Measurements from ENCODE around the gene USH2A. TPM values are rescaled to one million over a fixed set of nuclear protein-coding genes. Genes with fewer than 3 reads are reported as not detected.

USH2A gene
- total RNA-seq, 1 donor from 2014 or later: not detected

DNA sequence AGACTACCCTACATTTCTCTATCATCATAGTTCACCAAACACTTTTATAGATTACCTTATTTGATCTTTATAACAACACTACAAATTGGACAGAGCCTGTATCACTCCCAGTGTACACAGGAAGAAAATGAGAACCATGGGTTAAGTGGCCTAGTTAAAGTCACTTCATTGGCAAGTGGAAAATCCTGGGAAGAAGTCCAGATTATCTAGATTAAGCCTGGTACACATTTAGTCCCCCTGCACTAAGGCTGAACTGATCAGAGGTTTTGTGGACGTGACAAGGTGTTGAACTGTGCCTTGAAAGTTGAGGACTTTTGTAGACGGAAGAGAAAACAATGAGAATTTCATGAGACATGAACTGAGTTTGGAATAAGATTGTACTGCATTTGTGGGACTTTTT, 7.5 kb upstream of the USH2A start:
- H3K27ac Mint-ChIP-seq (ENCODE audit: unreplicated experiment): no peak overlapping the region
- H3K27me3 Mint-ChIP-seq (ENCODE audit: unreplicated experiment): peaks cover 39% of the 10 kb centered on the region
- H3K4me1 Mint-ChIP-seq (ENCODE audit: unreplicated experiment): peaks cover 3% of the 10 kb centered on the region
- no peak overlapping the region for H3K4me3 Mint-ChIP-seq (ENCODE audit: unreplicated experiment)
- no peaks in the 10 kb centered on the region for H3K9me3 Mint-ChIP-seq (ENCODE audit: unreplicated experiment)
- H3K36me3 Mint-ChIP-seq (ENCODE audit: unreplicated experiment): no peaks in the 10 kb centered on the region
- no peak for DNase-seq (ENCODE audit: extremely low spot score, unreplicated experiment)
- TF ChIP-seq, protein P1, sequence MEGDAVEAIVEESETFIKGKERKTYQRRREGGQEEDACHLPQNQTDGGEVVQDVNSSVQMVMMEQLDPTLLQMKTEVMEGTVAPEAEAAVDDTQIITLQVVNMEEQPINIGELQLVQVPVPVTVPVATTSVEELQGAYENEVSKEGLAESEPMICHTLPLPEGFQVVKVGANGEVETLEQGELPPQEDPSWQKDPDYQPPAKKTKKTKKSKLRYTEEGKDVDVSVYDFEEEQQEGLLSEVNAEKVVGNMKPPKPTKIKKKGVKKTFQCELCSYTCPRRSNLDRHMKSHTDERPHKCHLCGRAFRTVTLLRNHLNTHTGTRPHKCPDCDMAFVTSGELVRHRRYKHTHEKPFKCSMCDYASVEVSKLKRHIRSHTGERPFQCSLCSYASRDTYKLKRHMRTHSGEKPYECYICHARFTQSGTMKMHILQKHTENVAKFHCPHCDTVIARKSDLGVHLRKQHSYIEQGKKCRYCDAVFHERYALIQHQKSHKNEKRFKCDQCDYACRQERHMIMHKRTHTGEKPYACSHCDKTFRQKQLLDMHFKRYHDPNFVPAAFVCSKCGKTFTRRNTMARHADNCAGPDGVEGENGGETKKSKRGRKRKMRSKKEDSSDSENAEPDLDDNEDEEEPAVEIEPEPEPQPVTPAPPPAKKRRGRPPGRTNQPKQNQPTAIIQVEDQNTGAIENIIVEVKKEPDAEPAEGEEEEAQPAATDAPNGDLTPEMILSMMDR (IDR thresholded peaks at IDR 0.05): no peak

DNA sequence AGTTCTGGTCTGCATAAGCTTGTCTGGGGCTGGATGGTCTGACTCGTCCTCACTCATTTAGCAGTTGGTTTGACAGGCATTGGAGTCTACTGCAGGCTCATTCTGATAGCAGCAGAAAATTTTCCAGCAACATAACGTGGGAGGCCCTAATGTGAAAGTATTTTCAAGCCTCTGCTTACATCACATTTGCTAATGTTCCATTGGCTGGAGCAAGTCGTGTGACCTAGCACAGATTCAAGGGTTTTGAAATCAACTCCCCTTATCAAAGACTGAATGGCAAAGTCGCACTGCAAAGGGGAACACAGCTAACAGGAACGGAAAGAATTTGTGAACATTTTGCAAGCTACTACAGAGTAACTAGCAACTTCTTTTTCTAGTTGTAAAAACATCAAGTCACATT, 2.3 kb upstream of the USH2A start:
- no peak overlapping the region for H3K27ac Mint-ChIP-seq (ENCODE audit: unreplicated experiment)

DNA sequence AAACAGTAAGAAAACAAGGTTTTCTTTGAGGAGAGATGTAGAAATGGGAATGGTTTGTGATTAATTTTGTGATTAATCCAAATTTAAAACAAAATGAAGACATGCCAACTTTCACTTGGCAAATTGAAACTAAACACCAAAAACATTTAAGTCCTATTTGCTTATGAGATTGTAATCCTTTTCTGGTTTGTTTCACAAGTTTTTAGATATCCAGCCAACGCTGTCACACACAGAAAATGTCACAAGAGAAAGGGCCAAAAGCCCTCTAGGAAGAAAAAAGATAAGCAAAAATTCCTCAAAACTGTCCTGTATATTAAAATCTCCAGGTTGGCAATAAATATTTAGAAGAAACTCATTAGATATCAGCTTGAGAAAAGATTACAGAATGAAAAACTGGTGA, 2.5 kb downstream of the USH2A start:
- DNase-seq (ENCODE audit: extremely low spot score, unreplicated experiment): no peak
- H3K27me3 Mint-ChIP-seq (ENCODE audit: unreplicated experiment): peaks cover 21% of the 10 kb centered on the region
- peaks cover 6% of the 10 kb centered on the region for H3K4me1 Mint-ChIP-seq (ENCODE audit: unreplicated experiment)
- H3K36me3 Mint-ChIP-seq (ENCODE audit: unreplicated experiment): no peaks in the 10 kb centered on the region
- no peak overlapping the region for H3K4me3 Mint-ChIP-seq (ENCODE audit: unreplicated experiment)
- no peak overlapping the region for H3K27ac Mint-ChIP-seq (ENCODE audit: unreplicated experiment)
- H3K9me3 Mint-ChIP-seq (ENCODE audit: unreplicated experiment): no peaks in the 10 kb centered on the region
- TF ChIP-seq, protein P1 (IDR thresholded peaks at IDR 0.05): no peak

More for the DNA sequence above, 2.3 kb upstream of the USH2A start:
- Mint-ChIP-seq H3K27me3 (ENCODE audit: unreplicated experiment) (peaks cover 22% of the 10 kb centered on the region), H3K36me3 (ENCODE audit: unreplicated experiment) (no peaks in the 10 kb centered on the region), H3K4me1 (ENCODE audit: unreplicated experiment) (peaks cover 3% of the 10 kb centered on the region), H3K4me3 (ENCODE audit: unreplicated experiment) (no peak overlapping the region), H3K9me3 (ENCODE audit: unreplicated experiment) (no peaks in the 10 kb centered on the region)
- TF ChIP-seq, protein P1 (IDR thresholded peaks at IDR 0.05): no peak
- no peak for DNase-seq (ENCODE audit: extremely low spot score, unreplicated experiment)

DNA sequence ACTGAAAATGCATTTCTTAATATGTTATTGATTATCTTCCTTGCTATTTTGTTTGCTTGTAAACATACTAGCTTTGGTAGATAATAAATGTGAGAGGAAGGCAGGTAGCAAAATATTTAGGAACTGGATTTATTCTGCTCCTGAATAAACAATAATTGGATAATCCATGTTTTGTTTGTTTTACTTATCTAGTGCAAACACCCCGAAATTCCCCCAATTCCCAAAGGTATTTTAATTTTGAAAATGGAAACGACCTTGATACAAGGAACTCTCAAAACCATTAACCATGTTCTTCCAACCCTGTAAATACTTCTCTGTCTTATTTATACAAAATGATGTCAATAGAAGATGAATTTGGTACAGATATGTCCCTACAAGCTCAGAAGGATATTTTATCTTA, 3.0 kb downstream of the USH2A start:
- Mint-ChIP-seq H3K9me3 (ENCODE audit: unreplicated experiment) (no peaks in the 10 kb centered on the region), H3K27ac (ENCODE audit: unreplicated experiment) (no peak overlapping the region), H3K36me3 (ENCODE audit: unreplicated experiment) (no peaks in the 10 kb centered on the region), H3K27me3 (ENCODE audit: unreplicated experiment) (peaks cover 21% of the 10 kb centered on the region), H3K4me1 (ENCODE audit: unreplicated experiment) (peaks cover 6% of the 10 kb centered on the region), H3K4me3 (ENCODE audit: unreplicated experiment) (no peak overlapping the region)
- TF ChIP-seq, protein P1 (IDR thresholded peaks at IDR 0.05): no peak
- no peak for DNase-seq (ENCODE audit: extremely low spot score, unreplicated experiment)

DNA sequence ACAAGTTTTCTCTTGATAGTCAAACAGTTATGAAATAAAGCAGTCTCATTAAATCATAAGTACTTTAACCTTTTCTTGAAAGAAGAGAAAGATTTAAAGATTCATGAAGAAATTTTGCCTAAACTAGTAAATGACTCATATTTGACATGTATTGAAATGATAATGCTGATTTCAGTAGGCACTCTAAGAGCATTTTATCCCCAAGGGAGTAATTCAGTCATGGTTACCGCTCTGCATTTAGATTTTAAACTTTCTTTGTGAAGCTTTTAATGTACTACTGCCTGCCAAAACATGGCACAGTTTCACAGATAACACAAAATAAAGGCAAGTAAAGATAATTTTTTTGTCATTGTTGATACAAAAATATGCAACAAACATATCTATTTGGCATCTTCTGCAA, 6.8 kb downstream of the USH2A start:
- Mint-ChIP-seq H3K27me3 (ENCODE audit: unreplicated experiment) (peaks cover 18% of the 10 kb centered on the region), H3K9me3 (ENCODE audit: unreplicated experiment) (no peaks in the 10 kb centered on the region), H3K36me3 (ENCODE audit: unreplicated experiment) (no peaks in the 10 kb centered on the region), H3K4me1 (ENCODE audit: unreplicated experiment) (peaks cover 15% of the 10 kb centered on the region), H3K4me3 (ENCODE audit: unreplicated experiment) (no peak overlapping the region), H3K27ac (ENCODE audit: unreplicated experiment) (no peak overlapping the region)
- TF ChIP-seq, protein P1 (IDR thresholded peaks at IDR 0.05): no peak
- DNase-seq (ENCODE audit: extremely low spot score, unreplicated experiment): no peak
